GM23338 (cell line): Measurements from ENCODE around the gene ELAVL2.

ENCODE experiments used
- CREB1 ChIP-seq: fragments of 250-450 bp; sonication (Bioruptor Pico); IDR thresholded peaks from 2 replicates; pipeline ENCODE4 v1.5.0; 2020; ENCODE audit warnings: low read depth, mild to moderate bottlenecking, moderate library complexity
- CTCF ChIP-seq, 2 experiments: fragments of 200-600 bp in 1 of 2; sonication (generic) in 1 of 2; conservative IDR thresholded peaks; 2 replicates each; pipeline versions ENCODE4 v1.5.1 to v1.6.1; 2016 to 2017; ENCODE audit warnings: antibody characterized with exemption in 2 of 2, low read depth in 2 of 2, mild to moderate bottlenecking in 2 of 2, moderate library complexity in 1 of 2
- EZH2 ChIP-seq: fragments of 200-600 bp; sonication (generic); IDR thresholded peaks from one replicate; pipeline ENCODE4 v1.8.0; 2017; ENCODE audit warnings: antibody characterized with exemption, mild to moderate bottlenecking, low read depth; ENCODE audit not compliant: unreplicated experiment
- REST ChIP-seq: IDR thresholded peaks from one replicate; pipeline ENCODE4 v1.6.1; 2018; ENCODE audit warnings: antibody characterized with exemption; ENCODE audit not compliant: unreplicated experiment

- no peak for TF ChIP-seq CREB1 (CRISPR knock-in tag)
- no peak for TF ChIP-seq REST
- no peak for TF ChIP-seq CTCF (conservative IDR thresholded peaks at IDR 0.05; ENCODE audit: low read depth in 2 of 2)
- TF ChIP-seq EZH2, result no peak
Observed at GRCh38 chr9:23743036-23743435, 83.0 kb downstream of the ELAVL2 start.
